Neural cell (in vitro differentiated cells): ENCODE measurements around the gene PLEKHM3. TPM values are rescaled to one million over a fixed set of nuclear protein-coding genes. Genes with fewer than 3 reads are reported as not detected.

Experiments
- H2AFZ ChIP-seq: fragments of 200-600, 300-800 bp; sonication (generic), shearing (Covaris generic); 2 replicates; pipeline ENCODE4 v1.6.0; 2014; ENCODE audit warnings: low read depth, mild to moderate bottlenecking, antibody characterized with exemption, low read length, moderate library complexity
- H3F3A ChIP-seq: fragments of 200-600 bp; shearing (Covaris generic); 2 replicates; pipeline ENCODE4 v1.6.1; 2016; ENCODE audit warnings: mild to moderate bottlenecking, moderate library complexity, mixed read lengths, antibody characterized with exemption, low read length; ENCODE audit not compliant: insufficient read depth, poor library complexity, severe bottlenecking
- H3K27ac ChIP-seq: fragments of 200-600, 300-800 bp; sonication (generic), shearing (Covaris generic); 2 replicates; pipeline ENCODE4 v1.5.1; 2014; ENCODE audit warnings: mild to moderate bottlenecking, low read length, moderate library complexity
- H3K27me3 ChIP-seq: fragments of 300-800, 200-600 bp; sonication (generic), shearing (Covaris generic); 2 replicates; pipeline ENCODE4 v1.6.0; 2014; ENCODE audit warnings: mild to moderate bottlenecking, low read depth, low read length, moderate library complexity; ENCODE audit not compliant: insufficient read depth
- H3K36me3 ChIP-seq: fragments of 300-800, 200-600 bp; sonication (generic), shearing (Covaris generic); 2 replicates; pipeline ENCODE4 v1.5.1; 2014; ENCODE audit warnings: mild to moderate bottlenecking, antibody characterized with exemption, low read length, moderate library complexity; ENCODE audit not compliant: insufficient read depth
- H3K4me2 ChIP-seq: fragments of 300-800, 200-600 bp; sonication (generic), shearing (Covaris generic); 2 replicates; pipeline ENCODE4 v1.6.0; 2014; ENCODE audit warnings: mild to moderate bottlenecking, low read length
- H3K4me3 ChIP-seq: fragments of 300-800, 200-600 bp; sonication (generic), shearing (Covaris generic); 2 replicates; pipeline ENCODE4 v1.5.1; 2014; ENCODE audit warnings: mild to moderate bottlenecking, low read length, moderate library complexity
- H3K79me2 ChIP-seq: fragments of 200-600 bp; shearing (Covaris generic); replicated peaks from 2 replicates; pipeline ENCODE4 v1.6.0; 2014; ENCODE audit warnings: mild to moderate bottlenecking, low read length, moderate library complexity; ENCODE audit not compliant: insufficient read depth
- H3K9ac ChIP-seq: fragments of 300-800, 200-600 bp; sonication (generic), shearing (Covaris generic); 2 replicates; pipeline ENCODE4 v1.6.1; 2016; ENCODE audit warnings: mild to moderate bottlenecking, low read length, mixed read lengths
- H3K9me2 ChIP-seq: fragments of 200-600 bp; shearing (Covaris generic); 2 replicates; pipeline ENCODE4 v1.6.1; 2016; ENCODE audit warnings: mild to moderate bottlenecking, low read length, mixed read lengths; ENCODE audit not compliant: insufficient read depth
- H3K9me3 ChIP-seq: fragments of 200-600, 300-800 bp; sonication (generic), shearing (Covaris generic); 2 replicates; pipeline ENCODE4 v1.6.1; 2016; ENCODE audit warnings: mild to moderate bottlenecking, mixed run types, low read length, moderate library complexity, mixed read lengths
- H4K20me1 ChIP-seq: fragments of 200-600 bp; shearing (Covaris generic); 2 replicates; pipeline ENCODE4 v1.6.1; 2016; ENCODE audit warnings: mild to moderate bottlenecking, mixed run types; ENCODE audit not compliant: insufficient read depth
- CTCF ChIP-seq: fragments of 450-650 bp; IDR thresholded peaks from 2 replicates; pipeline ENCODE4 v1.5.1; 2014; ENCODE audit warnings: antibody characterized with exemption, mild to moderate bottlenecking, moderate library complexity; ENCODE audit not compliant: poor library complexity, severe bottlenecking
- EP300 ChIP-seq: fragments of 450-650 bp; conservative IDR thresholded peaks from 2 replicates; pipeline ENCODE4 v1.6.1; 2014; ENCODE audit warnings: antibody characterized with exemption, mild to moderate bottlenecking, moderate library complexity; ENCODE audit not compliant: poor library complexity, severe bottlenecking
- EZH2 ChIP-seq: fragments of 200-600, 300-800 bp; shearing (Covaris generic), sonication (generic); IDR thresholded peaks from 2 replicates; pipeline ENCODE4 v1.6.1; 2014; ENCODE audit warnings: antibody characterized with exemption, low read length, borderline replicate concordance, mild to moderate bottlenecking; ENCODE audit not compliant: insufficient read depth, poor library complexity, severe bottlenecking
- MXI1 ChIP-seq: fragments of 450-650 bp; conservative IDR thresholded peaks from 2 replicates; pipeline ENCODE4 v1.6.1; 2014; ENCODE audit warnings: antibody characterized with exemption, mild to moderate bottlenecking; ENCODE audit not compliant: poor library complexity, severe bottlenecking
- POLR2AphosphoS5 ChIP-seq: IDR thresholded peaks from 2 replicates; pipeline ENCODE4 v1.6.1; 2012
- RAD21 ChIP-seq: fragments of 450-650 bp; conservative IDR thresholded peaks from 2 replicates; pipeline ENCODE4 v1.6.1; 2014; ENCODE audit warnings: antibody characterized with exemption, mild to moderate bottlenecking, moderate library complexity
- REST ChIP-seq: IDR thresholded peaks from 2 replicates; pipeline ENCODE4 v1.6.1; 2012; ENCODE audit warnings: borderline replicate concordance
- SMC3 ChIP-seq: fragments of 450-650 bp; conservative IDR thresholded peaks from 2 replicates; pipeline ENCODE4 v1.6.1; 2014; ENCODE audit warnings: antibody characterized with exemption, mild to moderate bottlenecking, moderate library complexity; ENCODE audit not compliant: poor library complexity
- TAF1 ChIP-seq: IDR thresholded peaks from 2 replicates; pipeline ENCODE4 v1.6.1; 2012; ENCODE audit warnings: low read depth
- polyA plus RNA-seq: library from polyadenylated mRNA; depleted of rRNA; stranded (reverse); fragments of >200 nt; gene quantifications from 2 replicates; pipeline ENCODE4 v1.2.3, GENCODE V29; 2014

The PLEKHM3 gene
- polyA plus RNA-seq, 1 donor from 2014 or later: 13.4 TPM

GRCh38 chr2:207790898-207791297 is 234.4 kb downstream of the PLEKHM3 start:
- TF ChIP-seq EP300 (no peak), EZH2 (no peak), MXI1 (no peak), RAD21 (no peak), POLR2AphosphoS5 (no peak), TAF1 (no peak), REST (no peak)
- H3K9ac ChIP-seq: no peak overlapping the region
- H3K79me2 ChIP-seq: no peaks in the 10 kb centered on the region
- no peak overlapping the region for H2AFZ ChIP-seq
- H4K20me1 ChIP-seq: no peaks in the 10 kb centered on the region
- H3K27ac ChIP-seq: no peak overlapping the region
- H3F3A ChIP-seq: no peaks in the 10 kb centered on the region
- H3K27me3 ChIP-seq: no peaks in the 10 kb centered on the region
- no peaks in the 10 kb centered on the region for H3K9me2 ChIP-seq
- H3K9me3 ChIP-seq: no peaks in the 10 kb centered on the region
- H3K36me3 ChIP-seq: no peaks in the 10 kb centered on the region
- H3K4me2 ChIP-seq: no peak overlapping the region
- H3K4me3 ChIP-seq: no peak overlapping the region

- Histone ChIP-seq H3K79me2 (no peaks in the 10 kb centered on the region), H3K9me3 (no peaks in the 10 kb centered on the region), H3K4me2 (no peak overlapping the region), H3K27ac (no peak overlapping the region), H3K36me3 (no peaks in the 10 kb centered on the region), H3F3A (no peaks in the 10 kb centered on the region), H3K27me3 (no peaks in the 10 kb centered on the region), H2AFZ (no peak overlapping the region), H3K9ac (no peak overlapping the region), H3K4me3 (no peak overlapping the region), H3K9me2 (no peaks in the 10 kb centered on the region), H4K20me1 (no peaks in the 10 kb centered on the region)
- TF ChIP-seq REST: no peak
- no peak for TF ChIP-seq POLR2AphosphoS5
- no peak for TF ChIP-seq TAF1
- no peak for TF ChIP-seq EZH2
- TF ChIP-seq RAD21: no peak
- no peak for TF ChIP-seq CTCF
- no peak for TF ChIP-seq EP300
- TF ChIP-seq SMC3: no peak
- no peak for TF ChIP-seq MXI1
Measured at GRCh38 chr2:207787800-207788199, 237.5 kb downstream of the PLEKHM3 start.
